HEK293 (cell line): Measurements from ENCODE around the gene DCAF7.

Experiments
- HOXD13 ChIP-seq: sonication (generic); formaldehyde crosslinking; IDR thresholded peaks from 2 replicates; pipeline ENCODE4 v1.8.0; 2022; ENCODE audit warnings: missing genetic modification reagents, borderline replicate concordance
- INSM2 ChIP-seq: fragments of 450-650 bp; formaldehyde crosslinking; IDR thresholded peaks from 2 replicates; pipeline ENCODE4 v1.5.1; 2016; ENCODE audit warnings: missing biosample characterization, missing genetic modification characterization
- KLF16 ChIP-seq: fragments of 450-650 bp; formaldehyde crosslinking; IDR thresholded peaks from 2 replicates; pipeline ENCODE4 v1.5.1; 2017; ENCODE audit warnings: missing biosample characterization, missing genetic modification characterization
- MZF1 ChIP-seq: fragments of 450-650 bp; formaldehyde crosslinking; IDR thresholded peaks from 2 replicates; pipeline ENCODE4 v1.5.1; 2017; ENCODE audit warnings: missing biosample characterization, missing genetic modification characterization, borderline replicate concordance
- PATZ1 ChIP-seq: fragments of 450-650 bp; formaldehyde crosslinking; IDR thresholded peaks from 2 replicates; pipeline ENCODE4 v1.5.1; 2016; ENCODE audit warnings: missing biosample characterization, missing genetic modification characterization
- PRDM4 ChIP-seq: fragments of 450-650 bp; formaldehyde crosslinking; IDR thresholded peaks from 2 replicates; pipeline ENCODE4 v1.5.1; 2017; ENCODE audit warnings: missing biosample characterization, missing genetic modification characterization
- TRIM28 ChIP-seq: IDR thresholded peaks from 2 replicates; pipeline ENCODE4 v1.6.1; 2011; ENCODE audit warnings: low read length, control low read depth, borderline replicate concordance
- ZBTB11 ChIP-seq: fragments of 450-650 bp; formaldehyde crosslinking; conservative IDR thresholded peaks from 2 replicates; pipeline ENCODE4 v1.5.1; 2016; ENCODE audit warnings: low read depth, missing biosample characterization, missing genetic modification characterization
- ZBTB17 ChIP-seq: fragments of 450-650 bp; formaldehyde crosslinking; IDR thresholded peaks from 2 replicates; pipeline ENCODE4 v1.5.1; 2016; ENCODE audit warnings: missing biosample characterization, missing genetic modification characterization
- ZEB2 ChIP-seq: fragments of 450-650 bp; formaldehyde crosslinking; IDR thresholded peaks from 2 replicates; pipeline ENCODE4 v1.5.1; 2016; ENCODE audit warnings: missing biosample characterization, missing genetic modification characterization
- ZFP37 ChIP-seq: fragments of 450-650 bp; formaldehyde crosslinking; IDR thresholded peaks from 2 replicates; pipeline ENCODE4 v1.5.1; 2016; ENCODE audit warnings: missing biosample characterization, missing genetic modification characterization
- ZNF174 ChIP-seq: fragments of 450-650 bp; formaldehyde crosslinking; IDR thresholded peaks from 2 replicates; pipeline ENCODE4 v1.5.0; 2017; ENCODE audit warnings: missing biosample characterization, mild to moderate bottlenecking, missing genetic modification characterization
- ZNF341 ChIP-seq: fragments of 450-650 bp; formaldehyde crosslinking; IDR thresholded peaks from 2 replicates; pipeline ENCODE4; 2016; ENCODE audit warnings: low read depth, missing biosample characterization, missing genetic modification characterization
- ZNF391 ChIP-seq: fragments of 450-650 bp; formaldehyde crosslinking; IDR thresholded peaks from 2 replicates; pipeline ENCODE4 v1.5.1; 2016; ENCODE audit warnings: low read depth, missing biosample characterization, missing genetic modification characterization, borderline replicate concordance
- ZNF394 ChIP-seq: fragments of 450-650 bp; formaldehyde crosslinking; IDR thresholded peaks from 2 replicates; pipeline ENCODE4 v1.5.1; 2016; ENCODE audit warnings: missing biosample characterization, missing genetic modification characterization, mild to moderate bottlenecking, moderate library complexity, borderline replicate concordance
- ZNF423 ChIP-seq: fragments of 450-650 bp; formaldehyde crosslinking; IDR thresholded peaks from 2 replicates; pipeline ENCODE4 v1.5.1; 2016; ENCODE audit warnings: missing biosample characterization, missing genetic modification characterization
- ZNF518A ChIP-seq: fragments of 450-650 bp; formaldehyde crosslinking; conservative IDR thresholded peaks from 2 replicates; pipeline ENCODE4 v1.5.1; 2016; ENCODE audit warnings: low read depth, missing biosample characterization, missing genetic modification characterization
- ZNF660 ChIP-seq: fragments of 450-650 bp; IDR thresholded peaks from 2 replicates; pipeline ENCODE4 v1.5.1; 2018; ENCODE audit warnings: missing biosample characterization, mild to moderate bottlenecking, missing genetic modification characterization
- ZNF76 ChIP-seq: fragments of 450-650 bp; formaldehyde crosslinking; IDR thresholded peaks from 2 replicates; pipeline ENCODE4; 2016; ENCODE audit warnings: low read depth, missing biosample characterization, missing genetic modification characterization, borderline replicate concordance
- ZNF768 ChIP-seq: fragments of 450-650 bp; formaldehyde crosslinking; IDR thresholded peaks from 2 replicates; pipeline ENCODE4 v1.5.1; 2018; ENCODE audit warnings: missing biosample characterization, mild to moderate bottlenecking, missing genetic modification characterization
- ZNF792 ChIP-seq: fragments of 450-650 bp; formaldehyde crosslinking; IDR thresholded peaks from 2 replicates; pipeline ENCODE4 v1.5.1; 2016; ENCODE audit warnings: missing biosample characterization, missing genetic modification characterization
- ZSCAN23 ChIP-seq: fragments of 450-650 bp; formaldehyde crosslinking; IDR thresholded peaks from 2 replicates; pipeline ENCODE4 v1.5.1; 2016; ENCODE audit warnings: missing biosample characterization, missing genetic modification characterization
- ZXDB ChIP-seq: fragments of 450-650 bp; formaldehyde crosslinking; IDR thresholded peaks from 2 replicates; pipeline ENCODE4 v1.5.1; 2016; ENCODE audit warnings: missing biosample characterization, missing genetic modification characterization

The DCAF7 gene

GRCh38 chr17:63549946-63550816 is at the start of gene DCAF7 (continued):
- peak; percentile 66 for TF ChIP-seq ZBTB17 (tag by site-specific recombination)
- TF ChIP-seq ZNF518A (tag by site-specific recombination): peak; percentile 15; the same call in 1 of the 2 replicates
- peak; percentile 52; the same call in 1 of the 2 replicates for TF ChIP-seq HOXD13 (CRISPR knock-in tag)
- peak; percentile 43 for TF ChIP-seq ZNF76 (tag by site-specific recombination)
- TF ChIP-seq ZNF423 (tag by site-specific recombination): no peak
- peak; percentile 96 for TF ChIP-seq PATZ1 (tag by site-specific recombination)
- TF ChIP-seq ZNF660 (tag by site-specific recombination): peak; percentile 78; the same call in 1 of the 2 replicates
- TF ChIP-seq ZNF391 (tag by site-specific recombination): peak; percentile 77; the same call in 1 of the 2 replicates
- peak; percentile 82 for TF ChIP-seq ZXDB (tag by site-specific recombination)
- TF ChIP-seq ZNF768 (tag by site-specific recombination): no peak; the same call in 1 of the 2 replicates
- peak; percentile 48; the same call in 1 of the 2 replicates for TF ChIP-seq PRDM4
- peak; percentile 90 for TF ChIP-seq ZBTB11 (tag by site-specific recombination)
- TF ChIP-seq ZFP37 (tag by site-specific recombination): peak; percentile 82; the same call in 1 of the 2 replicates
- 0 out of 2 replicates have a peak, but pooled peaks have one; percentile 5 for TF ChIP-seq INSM2 (tag by site-specific recombination)
- peak; percentile 36; the same call in 1 of the 2 replicates for TF ChIP-seq ZNF792
- no peak for TF ChIP-seq ZNF394 (tag by site-specific recombination)
- peak; percentile 100 for TF ChIP-seq ZNF341 (tag by site-specific recombination)
- TF ChIP-seq MZF1: peak; percentile 61; the same call in 1 of the 2 replicates
- TF ChIP-seq ZNF174 (tag by site-specific recombination): no peak
- TF ChIP-seq TRIM28: peak; percentile 79
- peak; percentile 39; the same call in 1 of the 2 replicates for TF ChIP-seq ZEB2 (tag by site-specific recombination)
- TF ChIP-seq KLF16 (tag by site-specific recombination): peak; percentile 89
- TF ChIP-seq ZSCAN23 (tag by site-specific recombination): peak; percentile 59; the same call in 1 of the 2 replicates
